ENCODE measurements around the gene PLXNA2. TPM values are rescaled to one million over a fixed set of nuclear protein-coding genes. Genes with fewer than 3 reads are reported as not detected.

PLXNA2 gene
- polyA plus RNA-seq, 1 of the 3 experiments (the other 2 are of a cell fraction), result 8.5 TPM

GRCh38 chr1:208029381-208030287 is 214.6 kb downstream of the PLXNA2 start (continued):
- TF ChIP-seq JUND (IDR thresholded peaks at IDR 0.05), result peak; percentile 64
- TF ChIP-seq MAX (IDR thresholded peaks at IDR 0.05; ENCODE audit: low read depth), result 0 out of 2 replicates have a peak, but pooled peaks have one; percentile 38
- no peak for TF ChIP-seq GABPA (IDR thresholded peaks at IDR 0.05; ENCODE audit: low read depth)
- TF ChIP-seq TAF1 (IDR thresholded peaks at IDR 0.05; ENCODE audit: borderline replicate concordance, low read depth, low read length), result no peak
- no peak for TF ChIP-seq CTCF (IDR thresholded peaks at IDR 0.05)
- no peak for TF ChIP-seq RXRA (IDR thresholded peaks at IDR 0.05; ENCODE audit: borderline replicate concordance, low read depth)
- no peak for TF ChIP-seq RCOR1 (IDR thresholded peaks at IDR 0.05; ENCODE audit: low read length)
- no peak for TF ChIP-seq EZH2phosphoT487 (IDR thresholded peaks at IDR 0.05; ENCODE audit: borderline replicate concordance, low read depth)
- TF ChIP-seq NRF1 (IDR thresholded peaks at IDR 0.05; ENCODE audit: low read depth, low read length), result no peak
- no peak for TF ChIP-seq SMC3 (IDR thresholded peaks at IDR 0.05; ENCODE audit: low read depth, low read length)
- TF ChIP-seq FOSL2 (IDR thresholded peaks at IDR 0.05; ENCODE audit: borderline replicate concordance, low read depth), result peak; percentile 74; the same call in 1 of the 2 replicates
- no peak for TF ChIP-seq TEAD4 (IDR thresholded peaks at IDR 0.05; ENCODE audit: borderline replicate concordance, insufficient read depth)
- no peak for TF ChIP-seq USF1 (IDR thresholded peaks at IDR 0.05; ENCODE audit: borderline replicate concordance, low read depth)
- no peak for TF ChIP-seq IRF3 (IDR thresholded peaks at IDR 0.05; ENCODE audit: low read depth, low read length)
- peak; percentile 39 for TF ChIP-seq PBX3 (IDR thresholded peaks at IDR 0.05)
- TF ChIP-seq GATA2 (CRISPR knock-in tag; IDR thresholded peaks at IDR 0.05), result no peak
- no peak for TF ChIP-seq REST (IDR thresholded peaks at IDR 0.05; ENCODE audit: low read depth, low read length)
- TF ChIP-seq TCF12 (IDR thresholded peaks at IDR 0.05), result peak; percentile 43; the same call in 1 of the 2 replicates

All from SK-N-SH (cell line).